ENCODE data around the gene NAGA. TPM values are rescaled to one million over a fixed set of nuclear protein-coding genes. Genes with fewer than 3 reads are reported as not detected.

Gene NAGA
- total RNA-seq (2022; extraction: Qiagen RNA extraction; ENCODE audit: low read depth) = 6.1 to 7.7 TPM (median 7.3 TPM) in 5 replicates

GRCh38 chr22:42070517-42071422 is at the start of gene NAGA:
Gene NAGA, minus strand, starts transcription at chr22:42070812. Its CDS starts 515 bp downstream, at chr22:42070297.

GRCh38 chr22:42090596-42091454 is 20.2 kb upstream of the NAGA start, which contains the start of gene NDUFA6:
Gene NDUFA6, minus strand, starts transcription at chr22:42090772. Its CDS starts 28 bp downstream, at chr22:42090744.

GRCh38 chr22:42079319-42080251 is 9.0 kb upstream of the NAGA start, which contains the start of gene SMDT1:
Gene SMDT1, plus strand, starts transcription at chr22:42079700. Its CDS starts 69 bp downstream, at chr22:42079769.

GRCh38 chr22:42074132-42074811 is 3.7 kb upstream of the NAGA start, which contains the start of gene PHETA2:
Gene PHETA2, plus strand, starts transcription at chr22:42074248. Its CDS starts 3,046 bp downstream, at chr22:42077294.

Other genes with a start within 250 kb of the NAGA start
- 24.4 to 32.7 TPM (median 29.5 TPM) in 5 replicates for gene SREBF2, start 237.7 kb downstream of the NAGA start, total RNA-seq (2022; extraction: Qiagen RNA extraction; ENCODE audit: low read depth)
- gene SHISA8, start 155.7 kb downstream of the NAGA start, total RNA-seq (2022; extraction: Qiagen RNA extraction; ENCODE audit: low read depth) = 0.13 to 0.19 TPM (median 0.15 TPM) in 4 of 5 replicates, not detected in the other
- 0.13 to 0.30 TPM (median 0.21 TPM) in 5 replicates for gene TNFRSF13C, start 144.0 kb downstream of the NAGA start, total RNA-seq (2022; extraction: Qiagen RNA extraction; ENCODE audit: low read depth)
- gene CENPM, start 123.7 kb downstream of the NAGA start, total RNA-seq (2022; extraction: Qiagen RNA extraction; ENCODE audit: low read depth) = 25.6 to 40.3 TPM (median 36.6 TPM) in 5 replicates
- 1.3 to 1.5 TPM (median 1.4 TPM) in 5 replicates for gene SEPTIN3, start 101.4 kb downstream of the NAGA start, total RNA-seq (2022; extraction: Qiagen RNA extraction; ENCODE audit: low read depth)
- 0.09 TPM in 1 of 5 replicates, not detected in the others for gene WBP2NL, start 72.0 kb downstream of the NAGA start, total RNA-seq (2022; extraction: Qiagen RNA extraction; ENCODE audit: low read depth)
- not detected in 5 replicates for gene PHETA2, start 3.4 kb upstream of the NAGA start, total RNA-seq (2022; extraction: Qiagen RNA extraction; ENCODE audit: low read depth)
- 20.1 to 41.2 TPM (median 40.8 TPM) in 5 replicates for gene SMDT1, start 8.9 kb upstream of the NAGA start, total RNA-seq (2022; extraction: Qiagen RNA extraction; ENCODE audit: low read depth)
- 62.2 to 74.5 TPM (median 69.0 TPM) in 5 replicates for gene NDUFA6, start 20.0 kb upstream of the NAGA start, total RNA-seq (2022; extraction: Qiagen RNA extraction; ENCODE audit: low read depth)
- gene CYP2D6, start 60.0 kb upstream of the NAGA start, total RNA-seq (2022; extraction: Qiagen RNA extraction; ENCODE audit: low read depth) = 0.30 to 0.81 TPM (median 0.54 TPM) in 5 replicates
- gene TCF20, start 199.8 kb upstream of the NAGA start, total RNA-seq (2022; extraction: Qiagen RNA extraction; ENCODE audit: low read depth) = 11.7 to 18.1 TPM (median 13.5 TPM) in 5 replicates

Data from A549 treated with CpdA at 1 μM for 4 hours (cell line).